Mucosa of gallbladder (tissue), 1 donor: Measurements from ENCODE around the gene NDUFS6. TPM values are rescaled to one million over a fixed set of nuclear protein-coding genes. Genes with fewer than 3 reads are reported as not detected.
"Not testable (repeated sequence)": the region's sequence is repeated elsewhere in the genome, so short reads cannot be mapped to it uniquely, and the experiment has no call there.

ENCODE experiments used
- DNase-seq: peaks from one replicate; pipeline ENCODE4 v3.0.0-alpha.2; 2020; ENCODE audit warnings: low spot score
- total RNA-seq: library from RNA; stranded (reverse); gene quantifications from one replicate; pipeline ENCODE4 v1.2.1, GENCODE V29; 2021
- donor health status: DM: no; HTN: no; CAD: no.

Gene NDUFS6
- total RNA-seq, 1 donor from 2014 or later: 33.2 TPM

DNA sequence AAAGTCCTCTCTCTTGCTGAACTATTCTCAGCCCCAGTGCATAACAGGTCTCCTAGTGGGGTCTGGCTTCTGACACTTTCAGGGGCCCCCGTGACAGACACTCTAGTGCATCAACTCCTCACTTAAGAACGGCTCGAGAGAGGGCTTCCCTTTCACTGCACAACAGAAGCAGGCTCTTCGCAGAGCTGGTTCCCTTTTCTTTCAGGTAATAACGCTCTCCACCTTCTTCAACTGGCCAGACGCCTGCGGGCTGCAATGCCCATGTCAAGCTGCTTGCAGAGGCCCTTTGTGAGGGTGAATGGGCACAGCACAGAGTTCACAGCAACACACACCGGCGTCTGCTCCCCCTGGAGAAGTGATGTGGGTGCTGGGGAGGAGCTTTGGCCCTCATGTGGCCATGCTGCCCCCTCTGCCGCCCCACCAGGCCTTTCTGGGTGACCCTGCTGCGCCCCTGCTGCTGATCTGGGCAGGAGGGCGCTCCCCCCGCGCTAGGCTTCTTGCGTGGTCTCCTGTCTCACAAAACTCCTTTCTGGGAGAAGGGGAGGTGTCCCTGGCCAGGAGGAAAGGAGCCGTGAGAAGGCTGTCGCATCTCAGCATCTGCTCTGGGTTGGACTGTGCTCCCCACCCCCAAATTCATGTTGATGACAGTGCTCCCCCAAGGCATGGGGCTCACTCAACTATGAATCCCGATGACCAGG is 4.0 kb upstream of the NDUFS6 start:
- no peak for DNase-seq

DNA sequence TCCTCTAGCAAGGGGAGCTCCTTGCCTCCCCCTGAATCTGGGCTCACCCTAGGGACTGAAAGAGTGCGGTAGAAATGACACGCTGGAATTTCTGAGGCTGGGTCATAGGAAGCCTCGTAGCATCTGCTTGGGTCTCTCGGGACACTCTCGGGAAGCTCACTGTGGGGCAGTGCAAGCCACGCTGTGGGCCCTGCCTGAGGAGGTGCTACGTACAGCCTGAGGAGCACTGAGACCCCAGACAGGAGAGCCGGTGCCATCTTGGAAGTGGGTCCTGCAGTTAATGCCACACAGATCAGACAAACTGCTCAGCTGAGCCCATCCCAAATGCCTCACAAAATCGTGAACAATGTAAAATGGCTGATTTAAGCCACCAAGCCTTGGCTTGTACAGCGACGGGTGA is 3.4 kb upstream of the NDUFS6 start:
- no peak for DNase-seq

DNA sequence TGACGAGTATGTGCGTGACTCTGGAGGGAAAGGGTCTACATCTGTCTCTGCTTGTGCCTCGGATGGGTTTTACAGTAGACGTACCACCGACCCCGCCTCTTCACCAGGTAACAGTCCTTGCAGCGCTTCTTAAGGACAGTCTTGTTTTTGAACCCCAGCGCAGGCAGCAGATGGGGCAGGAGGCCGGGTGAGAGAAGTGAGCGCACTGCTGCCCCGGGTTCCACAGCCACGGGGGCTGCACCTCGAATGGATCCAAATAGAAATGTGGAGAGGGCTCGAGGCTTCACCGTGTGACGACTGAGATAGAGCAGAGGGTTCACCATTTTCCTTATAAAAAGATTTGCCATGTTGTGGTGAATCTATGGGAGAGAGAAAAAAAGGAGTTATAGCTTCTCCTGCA is 2.6 kb upstream of the NDUFS6 start:
- not testable (repeated sequence) for DNase-seq

DNA sequence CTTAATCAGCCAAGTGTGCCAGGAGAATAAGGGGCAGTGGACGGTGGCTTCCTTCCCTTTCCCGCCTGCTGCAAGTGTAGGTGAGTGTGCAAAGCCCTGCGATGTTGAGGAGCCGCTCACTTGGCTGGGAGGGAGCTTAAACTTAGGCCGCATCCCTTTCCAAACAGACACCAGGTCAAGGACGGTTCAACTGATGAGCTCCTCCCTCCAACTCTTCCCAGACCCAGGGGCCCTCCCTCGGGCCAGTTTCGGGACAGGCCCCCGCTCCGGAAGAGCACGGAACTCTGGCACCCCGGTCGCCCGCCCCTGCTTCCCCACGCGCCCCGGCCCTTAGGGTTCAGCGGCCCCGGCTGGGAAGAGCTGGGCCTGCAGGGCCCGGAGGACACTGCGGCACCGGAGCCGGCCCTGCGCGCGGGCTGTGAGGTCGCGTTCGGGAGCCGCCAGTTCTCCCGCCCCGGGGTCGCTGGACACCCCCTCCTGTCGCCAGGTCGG is 2.1 kb upstream of the NDUFS6 start:
- peak; percentile 15 for DNase-seq

DNA sequence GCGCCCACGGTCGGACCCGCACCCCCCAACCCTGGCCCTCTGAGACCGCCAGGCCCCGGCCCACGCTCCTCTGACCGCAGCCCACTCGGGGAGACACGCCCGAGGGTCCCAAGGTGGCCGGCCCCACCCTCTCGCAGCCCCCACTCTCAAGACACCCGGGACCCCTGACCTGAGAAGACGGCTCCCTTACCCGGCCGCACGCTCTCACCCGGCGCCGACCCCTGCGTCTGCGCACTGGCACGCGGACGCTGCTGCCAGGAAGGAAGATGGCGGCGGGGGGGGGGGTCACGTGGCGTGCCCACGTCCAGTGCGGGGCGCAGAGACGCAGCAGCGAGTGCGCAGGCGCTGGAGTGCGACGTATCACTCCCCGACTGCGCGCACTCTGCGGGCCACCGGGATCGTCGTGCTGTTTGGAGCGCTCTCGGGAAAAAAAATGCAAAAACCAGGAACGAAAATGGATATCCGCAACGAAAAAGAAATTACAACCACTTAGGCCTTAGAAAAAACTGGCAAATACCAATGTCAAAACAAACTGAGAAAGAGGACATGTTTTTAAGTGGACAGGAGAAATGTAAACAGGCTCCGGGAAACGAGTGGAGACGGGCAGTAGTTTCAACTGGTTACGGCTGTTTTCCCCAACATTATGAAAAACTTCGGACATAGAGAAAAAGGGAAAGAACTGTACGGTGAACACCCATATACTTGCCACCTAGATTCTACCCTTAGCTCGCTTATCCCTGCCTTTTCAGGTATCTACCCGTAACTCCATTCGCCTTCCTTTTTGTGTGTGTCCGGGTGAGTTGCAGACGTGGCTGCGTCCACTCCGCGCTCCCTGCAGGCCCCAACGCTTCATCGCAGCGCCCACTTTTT is 1.4 kb upstream of the NDUFS6 start, which contains the start of gene MRPL36:
Gene MRPL36, minus strand, starts transcription at position 236 of the 870 bp plus-strand sequence. CDS start 902 bp downstream, outside the sequence.
- DNase-seq: peak; percentile 95

DNA sequence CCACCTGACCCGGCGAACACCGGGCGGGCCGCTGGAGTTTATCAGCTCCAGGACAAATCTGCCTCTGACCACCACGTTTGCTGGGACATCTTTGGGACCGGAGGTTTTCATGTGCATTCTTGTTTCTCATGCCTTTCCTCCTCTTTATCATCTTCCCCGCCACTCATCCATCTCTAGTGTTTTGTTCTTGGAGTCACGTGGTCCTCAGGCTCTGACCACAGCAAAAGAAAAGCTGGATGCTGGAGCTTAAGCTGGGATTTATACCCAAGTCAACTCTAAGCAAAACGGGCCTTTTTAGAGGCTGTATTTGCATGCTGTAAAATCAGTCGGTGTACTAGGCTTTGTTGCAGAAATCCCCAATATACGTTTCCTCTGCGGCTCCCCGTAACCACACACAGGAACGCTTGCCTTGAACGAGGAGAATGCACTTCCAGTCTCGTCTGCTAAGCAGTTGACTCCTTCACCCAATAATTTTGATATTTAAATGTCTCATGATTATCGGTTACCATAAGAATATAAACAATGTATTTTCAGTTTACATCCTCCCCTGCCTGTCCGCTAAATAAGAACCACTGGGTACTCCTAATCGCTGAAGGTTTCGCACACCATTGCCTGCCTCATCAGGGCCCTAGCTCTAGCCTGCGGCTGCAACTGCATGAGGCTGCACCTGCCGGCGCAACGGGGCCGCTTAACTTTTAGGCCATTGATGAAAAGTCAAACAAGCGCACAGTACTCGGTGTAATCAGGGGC is 560 bp upstream of the NDUFS6 start:
- DNase-seq: peak; percentile 14

DNA sequence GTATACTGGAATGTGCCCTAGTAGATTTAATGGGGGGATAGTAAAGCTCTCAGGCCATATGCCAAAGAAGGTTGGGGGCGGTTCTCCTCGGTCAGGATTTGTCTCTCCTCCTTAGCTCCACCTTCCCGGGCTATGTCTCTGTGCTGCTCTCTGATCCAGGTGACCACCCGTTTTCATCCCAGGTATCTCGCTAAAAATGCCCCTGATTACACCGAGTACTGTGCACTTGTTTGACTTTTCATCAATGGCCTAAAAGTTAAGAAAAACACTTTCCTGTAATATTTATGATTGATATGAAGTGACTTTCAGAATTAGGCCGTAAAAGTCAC is 724 bp downstream of the NDUFS6 start:
- no peak for DNase-seq

DNA sequence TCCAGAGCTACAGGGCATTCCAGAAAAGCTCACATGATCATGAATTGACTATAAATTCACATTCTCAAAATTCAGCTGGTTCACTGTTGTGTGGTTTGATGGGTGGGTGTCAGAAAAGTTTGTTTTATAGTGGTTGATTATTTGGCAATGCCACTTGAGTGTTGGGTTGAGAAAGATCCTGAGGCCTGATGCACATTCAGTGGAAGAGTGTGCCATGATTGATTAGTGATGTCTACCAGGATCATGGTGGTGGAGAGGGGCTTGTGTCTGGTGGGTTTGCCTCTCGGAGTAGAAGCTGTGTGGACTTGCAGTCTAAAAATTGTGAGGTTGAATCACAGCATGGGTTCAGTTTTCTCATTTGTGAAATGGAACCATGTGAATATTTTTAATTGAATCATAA is 2.0 kb downstream of the NDUFS6 start:
- DNase-seq: no peak

DNA sequence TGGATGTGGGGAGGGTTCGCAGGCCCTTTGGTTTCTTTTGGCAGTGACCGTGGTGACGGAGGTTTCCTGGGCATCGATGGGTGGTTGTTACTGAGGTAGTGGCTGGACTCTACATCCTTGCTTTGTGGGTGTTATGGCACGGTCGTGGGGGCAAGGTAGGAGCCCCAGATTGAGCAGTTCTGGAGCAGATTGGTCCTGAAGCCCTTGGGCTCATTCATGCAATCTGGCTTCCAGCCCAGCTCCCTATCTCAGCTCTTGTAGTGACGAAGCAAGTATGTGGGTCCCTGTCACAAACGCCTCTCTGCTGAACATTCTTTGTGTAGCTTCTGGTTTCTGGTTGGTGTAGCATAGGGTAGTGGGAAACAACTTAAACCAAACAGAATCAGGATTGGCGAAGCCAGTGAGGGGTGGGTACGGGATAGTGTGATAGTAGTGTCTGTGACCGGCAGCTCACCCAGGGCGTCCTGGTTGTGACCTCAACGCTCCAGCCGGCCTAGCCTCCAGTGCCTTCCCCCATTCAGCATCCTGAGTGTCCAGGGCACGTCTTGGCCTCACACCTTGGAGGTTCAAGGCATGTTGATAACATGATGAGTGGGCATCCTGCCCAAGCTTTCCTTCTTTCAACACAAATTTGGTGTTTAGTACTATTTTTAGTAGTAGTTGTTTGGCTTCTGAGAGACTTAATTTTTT is 2.9 kb downstream of the NDUFS6 start:
- no peak for DNase-seq

DNA sequence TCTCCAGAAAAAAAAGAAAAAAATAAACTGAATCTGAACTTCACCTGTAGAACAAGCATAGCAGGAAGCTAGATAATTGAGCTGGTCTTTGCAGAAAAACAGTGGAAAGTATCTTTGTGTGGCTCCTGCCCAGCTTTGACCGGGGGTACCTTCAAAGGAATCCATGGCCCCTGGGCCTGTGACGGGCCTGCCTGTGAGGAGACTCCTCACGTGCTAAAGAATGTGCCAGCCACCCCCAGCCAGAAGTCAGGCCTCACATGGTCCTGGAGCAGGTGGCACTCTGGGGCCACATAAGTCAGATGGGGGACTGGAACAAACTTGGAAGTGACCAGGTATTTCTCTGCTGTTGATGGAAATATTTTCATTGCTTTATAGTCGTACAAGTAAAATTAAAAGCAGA is 4.1 kb downstream of the NDUFS6 start:
- DNase-seq: no peak

DNA sequence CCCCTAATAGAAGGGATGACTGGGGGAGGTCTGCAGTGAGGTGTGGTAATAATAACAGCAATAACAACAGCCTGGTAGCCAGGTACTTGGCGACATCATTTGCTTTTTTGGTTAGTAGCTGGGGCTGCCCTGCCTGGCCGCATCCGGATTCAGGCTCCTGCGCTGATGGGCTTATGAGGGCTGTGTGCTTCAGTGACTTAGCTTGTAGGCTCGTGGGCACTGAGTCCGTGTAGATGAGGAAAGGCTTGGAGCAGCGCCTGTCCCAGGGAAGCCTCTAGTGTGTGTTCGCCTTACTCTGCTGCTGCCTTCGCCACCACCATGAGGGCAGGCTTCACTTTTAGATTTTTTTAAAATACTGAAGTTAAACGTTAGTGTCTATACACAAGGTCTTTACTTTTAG is 4.5 kb downstream of the NDUFS6 start:
- DNase-seq: no peak

DNA sequence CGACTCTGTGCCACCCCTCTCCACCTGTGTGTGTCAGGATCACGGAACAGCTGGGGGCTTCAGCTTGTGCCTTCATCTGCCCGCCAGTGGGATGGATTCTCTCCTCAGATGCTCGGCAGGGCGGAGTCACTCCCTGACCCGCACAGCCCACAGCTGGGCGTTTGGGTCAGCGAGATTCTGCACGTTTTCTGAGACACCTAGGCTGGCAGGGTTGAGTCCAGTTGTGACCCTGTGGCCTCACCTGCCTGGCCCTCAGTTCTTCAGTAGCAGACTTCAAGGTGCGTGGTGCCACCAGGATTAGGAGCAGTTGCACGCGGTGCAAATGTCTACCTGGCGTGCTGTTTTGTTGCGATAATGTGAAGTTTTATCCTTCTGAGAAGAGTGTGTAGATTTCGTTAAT is 5.0 kb downstream of the NDUFS6 start:
- no peak for DNase-seq

DNA sequence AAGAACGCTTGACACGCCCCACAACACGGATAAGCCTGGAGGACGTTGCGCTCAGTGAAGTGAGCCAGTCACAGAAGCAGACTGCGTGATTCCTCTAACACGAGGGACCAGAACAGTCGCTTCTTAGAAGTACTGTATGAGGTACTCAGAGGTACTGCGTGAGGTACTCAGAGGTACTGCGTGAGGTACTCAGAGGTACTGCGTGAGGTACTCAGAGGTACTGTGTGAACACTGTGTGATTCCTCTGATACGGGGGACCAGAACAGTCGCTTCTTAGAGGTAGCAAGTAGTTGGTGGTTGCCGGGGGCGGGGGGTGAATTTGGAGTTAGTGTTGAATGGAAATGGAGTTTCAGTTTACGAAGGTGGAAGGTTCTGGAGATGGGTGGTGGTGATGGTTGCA is 5.8 kb downstream of the NDUFS6 start:
- no peak for DNase-seq

DNA sequence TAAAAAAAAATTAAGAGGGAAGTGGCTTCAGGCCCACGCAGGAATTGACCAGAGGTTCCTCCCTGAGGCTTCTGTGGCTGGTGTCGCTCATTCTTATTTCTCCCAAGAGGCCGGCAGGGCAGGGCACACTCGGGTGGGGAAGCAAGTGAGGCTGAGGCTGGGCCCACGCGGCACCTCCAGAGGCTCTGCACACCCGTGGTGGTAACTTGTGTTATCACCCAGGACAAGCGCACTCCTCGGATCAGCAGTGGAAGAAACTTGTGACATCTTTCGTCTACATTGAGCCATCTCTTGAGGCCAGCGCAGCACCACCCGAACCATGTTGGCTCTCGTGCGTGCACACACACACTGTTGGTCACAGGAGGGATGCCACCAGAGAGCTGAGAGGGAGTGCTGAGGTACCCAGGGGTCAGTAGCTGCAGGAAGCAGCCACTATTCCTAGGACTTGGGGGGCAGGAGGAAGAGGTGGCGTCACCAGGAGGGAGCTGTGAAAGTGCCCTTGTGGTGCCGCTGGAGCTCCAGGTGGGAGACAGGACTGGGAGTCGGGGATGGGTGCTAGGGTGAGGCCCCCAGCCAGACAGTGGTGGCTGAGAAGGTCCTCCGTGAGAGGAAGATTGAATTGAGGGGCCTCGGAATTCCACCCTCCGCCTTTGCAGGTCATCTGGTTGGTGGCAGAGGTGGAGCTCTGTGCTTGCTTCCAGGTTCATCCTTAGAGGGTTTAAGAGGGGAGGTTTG is 6.4 kb downstream of the NDUFS6 start:
- no peak for DNase-seq

DNA sequence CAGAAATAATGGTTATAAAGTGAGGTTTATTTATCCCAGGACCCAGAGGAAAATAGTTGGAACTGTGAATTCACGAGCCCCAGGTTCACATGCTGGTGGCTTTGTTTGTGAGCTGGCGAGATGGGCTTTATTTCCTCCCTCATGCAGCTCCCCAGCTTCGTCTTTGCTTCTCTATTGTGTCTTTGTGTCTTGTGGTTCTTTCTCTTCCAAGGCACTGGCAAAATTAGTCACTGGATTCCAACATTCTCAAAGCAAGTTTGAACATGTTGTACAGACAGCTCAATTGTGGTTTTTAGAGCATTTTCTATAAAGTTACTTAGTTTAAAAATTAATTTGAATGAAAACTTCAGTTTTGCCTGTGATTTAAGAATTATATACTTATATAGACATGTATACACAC is 7.2 kb downstream of the NDUFS6 start:
- DNase-seq: no peak

DNA sequence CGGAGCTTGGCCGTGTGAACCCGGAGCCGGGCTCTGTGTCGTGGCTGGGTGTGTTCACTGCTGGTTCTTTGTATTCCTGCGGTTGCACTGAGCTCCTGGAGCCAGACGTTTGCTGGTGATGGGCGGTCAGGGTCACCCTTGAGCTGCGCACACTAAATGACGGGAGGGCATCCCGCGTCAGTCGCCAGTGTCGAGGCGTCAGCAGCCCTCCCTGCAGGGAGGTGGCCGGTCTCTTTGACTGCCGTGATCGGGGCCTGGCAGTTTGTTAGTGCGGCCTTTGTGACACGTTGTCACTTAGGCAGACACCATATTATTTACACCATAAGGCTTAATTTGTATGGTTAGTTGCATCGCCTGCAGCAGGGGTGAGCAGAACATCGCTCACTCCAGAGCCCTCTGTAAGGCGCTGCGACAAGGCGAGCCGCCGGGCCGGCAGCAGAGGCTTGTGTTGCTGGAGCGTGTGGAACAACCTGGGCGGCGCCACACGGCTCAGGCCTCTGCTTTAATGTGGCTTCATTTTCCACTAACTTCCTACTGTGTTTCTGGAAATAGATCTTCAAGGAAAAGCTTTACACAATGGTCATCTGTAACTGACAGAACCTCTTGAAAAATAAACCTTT is 8.3 kb downstream of the NDUFS6 start:
- no peak for DNase-seq

DNA sequence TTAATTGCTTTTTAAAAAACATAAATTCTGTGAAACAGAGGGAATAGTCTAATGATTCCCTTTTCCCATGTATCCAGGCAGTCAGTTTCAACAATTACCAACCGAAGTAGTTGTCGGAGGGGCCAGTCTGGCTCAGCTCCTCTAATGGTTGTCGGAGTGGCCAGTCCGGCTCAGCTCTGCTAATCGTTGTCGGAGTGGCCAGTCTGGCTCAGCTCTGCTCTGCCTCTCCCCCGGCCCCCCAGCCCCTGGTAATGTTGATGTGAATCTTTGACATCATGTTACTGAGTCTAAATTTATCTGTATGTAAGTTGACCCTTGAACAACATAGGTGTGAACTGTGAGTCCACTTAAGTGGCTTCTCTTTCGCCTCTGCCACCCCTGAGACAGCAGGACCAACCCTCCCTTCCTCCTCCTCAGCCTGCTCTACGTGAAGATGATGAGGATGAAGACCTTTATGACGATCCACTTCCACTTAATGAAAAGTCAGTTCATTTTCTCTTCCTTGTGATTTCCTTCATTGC is 9.4 kb downstream of the NDUFS6 start:
- no peak for DNase-seq

DNA sequence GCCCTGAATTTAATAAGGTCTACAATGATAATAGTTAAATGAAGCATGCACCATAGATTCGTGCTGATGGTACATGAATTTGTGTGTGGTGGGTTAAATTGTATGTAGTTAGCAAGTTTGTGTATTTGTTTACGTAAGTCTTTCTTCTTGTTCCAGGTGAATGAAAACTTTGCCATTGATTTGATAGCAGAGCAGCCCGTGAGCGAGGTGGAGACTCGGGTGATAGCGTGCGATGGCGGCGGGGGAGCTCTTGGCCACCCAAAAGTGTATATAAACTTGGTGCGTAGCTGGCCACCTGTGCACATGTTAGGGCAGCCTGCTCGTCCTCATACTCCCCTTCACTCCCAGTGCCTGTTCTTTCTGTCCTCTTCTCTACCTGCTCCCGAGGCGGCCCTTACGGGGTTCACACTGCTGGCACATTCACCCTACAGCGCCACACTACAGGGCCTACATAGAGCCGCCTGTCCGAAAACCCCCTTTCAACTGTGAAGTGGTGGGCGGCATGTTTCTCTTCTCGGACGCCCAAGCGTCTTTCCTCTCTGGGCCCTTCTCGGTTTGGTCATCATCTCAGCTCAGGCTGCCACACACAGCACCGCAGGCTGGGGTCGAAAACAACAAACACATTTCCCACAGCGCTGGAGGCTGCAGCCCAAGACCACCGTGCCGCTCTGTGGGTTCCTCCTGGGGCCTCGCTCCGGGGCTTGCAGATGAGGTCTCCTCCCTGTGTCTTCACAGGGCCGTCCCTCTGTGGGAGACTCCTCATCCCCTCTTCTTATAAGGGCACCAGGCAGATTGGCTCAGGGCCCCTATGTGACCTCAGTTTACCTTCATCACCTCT is 13.2 kb downstream of the NDUFS6 start:
- no peak for DNase-seq

DNA sequence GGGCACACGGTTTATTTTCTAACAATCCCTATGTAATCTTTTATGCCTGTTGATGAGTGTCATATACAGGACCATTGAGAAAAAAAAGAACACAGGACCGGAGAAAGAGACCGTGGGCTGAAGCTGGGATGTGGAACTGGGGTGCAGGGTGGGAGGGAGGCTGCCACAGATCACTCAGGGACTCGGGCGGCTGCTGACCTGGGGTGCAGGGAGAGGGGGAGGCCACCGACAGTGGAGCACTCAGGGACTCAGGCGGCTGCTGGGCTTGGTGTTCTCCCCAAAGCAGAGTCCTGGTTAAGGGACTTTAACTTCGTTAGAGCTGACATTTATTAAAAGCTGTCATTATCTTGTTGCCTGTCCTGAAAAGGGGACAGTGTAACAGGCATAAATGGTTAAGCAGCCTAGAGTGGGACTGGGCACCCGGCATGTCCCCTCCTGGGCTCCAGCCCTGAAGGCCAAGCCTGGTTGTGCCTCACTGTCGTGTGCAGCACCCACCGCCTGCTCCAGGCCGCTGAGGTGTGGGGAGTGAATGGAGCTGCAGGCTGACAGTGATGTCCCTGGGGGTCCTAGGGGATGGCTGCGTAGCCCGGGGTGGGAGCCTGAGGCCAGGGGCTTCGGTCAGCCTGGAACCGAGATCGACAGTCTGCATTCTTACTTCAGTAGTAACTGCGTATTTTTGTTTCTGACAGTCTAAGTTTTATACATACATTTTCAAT is 14.0 kb downstream of the NDUFS6 start:
- no peak for DNase-seq
